Right cardiac atrium (tissue), 5 donors: Measurements from ENCODE around the gene AGPAT3. TPM values are rescaled to one million over a fixed set of nuclear protein-coding genes. Genes with fewer than 3 reads are reported as not detected.
"Not testable (repeated sequence)": the region's sequence is repeated elsewhere in the genome, so short reads cannot be mapped to it uniquely, and the experiment has no call there.

Experiments
- ATAC-seq, 2 donors: fragments of 200-7000 bp; cut with Tn5 transposase; one replicate each; pipeline versions ENCODE4 v1.8.0 to v1.9.1; 2020; ENCODE audit warnings: moderate library complexity in 2 of 2, mild to moderate bottlenecking in 1 of 2
- DNase-seq, 3 donors: peaks; one replicate each; pipeline ENCODE4 v3.0.0-alpha.2; 2020
- H3K27ac ChIP-seq: one replicate; pipeline ENCODE4 v1.5.1; 2013; ENCODE audit warnings: mild to moderate bottlenecking, low read length, control low read depth, moderate library complexity
- H3K27me3 ChIP-seq: one replicate; pipeline ENCODE4 v1.6.1; 2013; ENCODE audit not compliant: control insufficient read depth, insufficient read depth
- H3K4me1 ChIP-seq: one replicate; pipeline ENCODE4 v1.6.1; 2013; ENCODE audit warnings: low read length; ENCODE audit not compliant: control insufficient read depth, insufficient read depth
- H3K4me3 ChIP-seq: one replicate; pipeline ENCODE4 v1.5.1; 2013; ENCODE audit warnings: low read length, control low read depth
- H3K9me3 ChIP-seq: one replicate; pipeline ENCODE4 v1.6.1; 2013; ENCODE audit warnings: low read length; ENCODE audit not compliant: control insufficient read depth
- WGBS: extraction: QIAGEN DNeasy Blood & Tissue Kit; methylation state at CpG from one replicate; pipeline ENCODE4 v1.1.7; 2013; 5-methylcytosine and 5-hydroxymethylcytosine counted together
- intact Hi-C, 4 donors: fragments of 100-400 bp; cut with DNase I; formaldehyde crosslinking; loops; one replicate each; pipeline versions ENCODE4 v1.11.0 to v1.14.0; 2022 to 2023
- polyA plus RNA-seq: library from polyadenylated mRNA; stranded (reverse); fragments of 200-250 nt; gene quantifications from one replicate; pipeline ENCODE4 v1.2.3, GENCODE V29; 2013
- total RNA-seq, 4 donors: library from RNA; stranded (reverse); fragmentation: NEBNext Ultra II Directional; extraction: Animal tissue kit (Norgen Biotek cat#: 25700); gene quantifications; one replicate each; pipeline ENCODE4 v1.2.1, GENCODE V29; 2021
- donor health status: healthy with polysubstance abuse.
- donor health status: DM: no; HTN: yes; CAD: no.
- donor health status: DM: no; HTN: no; CAD: no.
- donor health status: DM: no; HTN: yes; CAD: no; lungs with severe emphysema.
- donor health status: DM: yes; HTN: yes; CAD: no.

The AGPAT3 gene
- total and polyA plus RNA-seq, 5 donors, result 32.0 to 71.1 (median 58.6) TPM

DNA sequence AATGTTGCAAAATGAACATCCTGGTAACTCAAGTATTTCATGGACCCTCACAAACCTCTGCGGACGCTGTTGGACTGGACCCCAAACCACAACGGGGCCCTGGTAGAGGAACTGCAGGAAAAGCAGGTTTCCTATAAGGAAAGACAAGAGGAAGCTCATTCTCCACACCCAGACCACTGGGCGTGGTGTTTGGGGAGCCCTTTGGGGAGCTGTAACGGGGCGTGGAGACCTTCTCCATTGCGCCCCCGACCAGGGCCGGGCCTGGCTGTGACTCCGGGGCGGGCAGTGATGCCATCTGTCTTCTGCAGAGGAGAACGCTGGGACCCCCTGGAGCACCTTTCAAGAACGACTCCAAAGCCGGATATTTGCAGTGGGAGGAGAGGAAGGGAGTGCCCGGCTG is 30.0 kb upstream of the AGPAT3 start:
- no peaks in the 10 kb centered on the region for H3K27me3 ChIP-seq

DNA sequence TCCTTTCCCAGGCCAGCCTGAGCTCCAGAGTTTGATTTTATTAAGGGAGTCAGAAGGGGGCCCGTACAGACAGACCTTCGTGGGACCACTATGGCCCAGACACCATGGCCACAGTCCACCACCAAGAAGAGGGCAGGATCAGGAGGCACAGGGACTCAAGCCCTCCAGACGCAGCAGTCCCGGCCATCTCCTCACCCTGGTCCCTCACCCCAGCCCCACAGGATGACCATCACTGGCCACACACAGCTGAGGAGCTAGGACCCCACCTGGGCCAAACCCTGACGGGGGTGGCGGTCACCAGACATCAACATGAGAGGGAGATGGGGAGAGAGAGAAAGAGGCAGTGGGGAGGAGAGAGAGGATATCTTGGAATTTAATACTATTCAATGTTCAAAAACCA is 29.2 kb upstream of the AGPAT3 start:
- no peaks in the 10 kb centered on the region for H3K27me3 ChIP-seq
- H3K9me3 ChIP-seq, result no peaks in the 10 kb centered on the region
- H3K4me3 ChIP-seq, result no peak overlapping the region
- ATAC-seq (no peak), DNase-seq (no peak)
- intact Hi-C loops, result no loop called here
- no peak overlapping the region for H3K27ac ChIP-seq
- 91% methylated on average over 6 of the region's 6 CpGs for WGBS
- H3K4me1 ChIP-seq, result no peaks in the 10 kb centered on the region

More for the DNA sequence above, 30.0 kb upstream of the AGPAT3 start:
- ATAC-seq (no peak), DNase-seq (peak in 1 of 3 donors; percentile 55)
- intact Hi-C loops, result no loop called here
- no peak overlapping the region for H3K4me3 ChIP-seq
- no peak overlapping the region for H3K27ac ChIP-seq
- no peaks in the 10 kb centered on the region for H3K9me3 ChIP-seq
- 55% methylated on average over 15 of the region's 15 CpGs for WGBS
- no peaks in the 10 kb centered on the region for H3K4me1 ChIP-seq

DNA sequence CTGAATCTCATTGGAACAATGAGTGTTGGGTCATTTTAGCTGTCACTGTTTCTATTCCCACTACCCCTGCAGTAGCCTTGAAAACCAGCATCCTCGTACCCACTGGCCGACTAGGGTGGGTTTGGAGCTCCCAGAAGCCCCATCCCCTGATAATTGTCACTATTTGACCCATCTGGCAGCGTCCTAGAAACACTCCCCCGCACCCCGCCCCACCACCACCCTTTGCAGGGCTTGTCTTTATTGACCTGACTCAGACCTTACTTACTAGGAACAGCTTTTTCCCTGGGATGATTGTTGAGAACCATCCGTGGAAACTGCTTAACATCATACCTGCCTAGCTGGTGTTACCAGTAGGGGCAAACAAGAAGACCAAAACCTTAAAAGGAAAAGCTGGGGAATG is 28.4 kb upstream of the AGPAT3 start:
- no peak overlapping the region for H3K4me3 ChIP-seq
- H3K27ac ChIP-seq, result no peak overlapping the region
- H3K27me3 ChIP-seq, result no peaks in the 10 kb centered on the region
- 86% methylated on average over 6 of the region's 6 CpGs for WGBS
- H3K4me1 ChIP-seq, result no peaks in the 10 kb centered on the region
- intact Hi-C loops, result no loop called here
- H3K9me3 ChIP-seq, result no peaks in the 10 kb centered on the region
- DNase-seq, result no peak
- ATAC-seq, result no peak

DNA sequence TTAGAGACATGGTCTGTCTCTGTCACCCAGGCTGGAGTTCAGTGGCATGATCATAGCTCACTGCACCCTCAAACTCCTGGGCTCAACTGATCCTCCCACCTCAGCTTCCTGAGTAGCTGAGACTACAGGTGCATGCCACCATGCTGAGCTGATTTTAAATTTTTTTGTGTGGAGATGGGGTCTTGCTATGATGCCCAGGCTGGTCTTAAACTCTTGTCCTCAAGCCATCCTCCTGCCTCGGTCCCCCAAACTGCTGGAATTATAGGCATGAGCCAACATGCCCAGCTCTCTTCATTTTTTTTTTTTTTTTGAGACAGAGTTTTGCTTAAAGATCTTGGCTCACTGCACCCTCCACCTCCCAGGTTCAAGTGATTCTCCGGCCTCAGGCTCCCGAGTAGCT is 24.8 kb upstream of the AGPAT3 start:
- 92% methylated on average over 3 of the region's 3 CpGs for WGBS
- DNase-seq (no peak), ATAC-seq (no peak)
- Histone ChIP-seq H3K4me1 (no peaks in the 10 kb centered on the region), H3K27me3 (no peaks in the 10 kb centered on the region), H3K27ac (no peak overlapping the region), H3K9me3 (no peaks in the 10 kb centered on the region), H3K4me3 (no peak overlapping the region)
- intact Hi-C loops, result no loop called here

DNA sequence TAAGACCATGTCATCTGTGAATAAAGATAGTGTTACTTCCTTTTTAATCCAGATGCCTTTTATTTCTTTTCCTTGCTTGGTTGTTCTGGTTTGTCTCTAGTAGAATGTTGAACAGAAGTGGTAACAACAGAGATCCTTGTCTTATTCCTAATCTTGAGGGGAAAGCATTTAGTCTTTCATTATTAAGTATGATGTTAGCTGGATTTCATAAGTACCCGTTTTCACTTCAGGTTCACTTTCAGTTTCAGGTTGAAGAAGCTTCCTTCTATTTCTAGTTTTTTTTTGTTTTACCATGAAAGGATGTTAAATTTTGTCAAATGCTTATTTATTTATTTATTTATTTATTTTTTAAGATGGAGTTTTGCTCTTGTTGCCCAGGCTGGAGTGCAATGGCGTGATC is 22.3 kb upstream of the AGPAT3 start:
- H3K27ac ChIP-seq, result no peak overlapping the region

DNA sequence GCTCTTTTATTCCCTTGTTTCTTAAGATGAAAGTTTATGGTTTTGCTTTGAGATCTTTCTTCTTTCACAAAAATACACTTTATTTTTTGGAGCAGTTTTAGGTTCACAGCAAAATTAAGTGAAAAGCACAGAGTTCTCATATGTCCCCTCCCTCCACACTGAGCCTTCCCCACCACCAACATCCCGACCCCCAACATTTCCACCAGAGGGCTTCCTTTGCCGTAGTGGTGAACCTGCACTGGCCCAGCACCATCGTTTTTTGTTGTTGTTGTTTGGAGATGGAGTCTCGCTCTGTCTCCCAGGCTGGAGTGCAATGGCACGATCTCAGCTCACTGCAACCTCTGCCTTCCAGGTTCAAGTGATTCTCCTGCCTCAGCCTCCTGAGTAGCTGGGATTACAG is 20.1 kb upstream of the AGPAT3 start:
- H3K9me3 ChIP-seq, H3K4me1 ChIP-seq, H3K27me3 ChIP-seq, ATAC-seq, DNase-seq, H3K27ac ChIP-seq, H3K4me3 ChIP-seq, intact Hi-C loops: not testable (repeated sequence)
- WGBS, result 53% methylated on average over 5 of the region's 5 CpGs

More for the DNA sequence above, 22.3 kb upstream of the AGPAT3 start:
- Histone ChIP-seq H3K4me1 (no peaks in the 10 kb centered on the region), H3K9me3 (no peaks in the 10 kb centered on the region), H3K27me3 (no peaks in the 10 kb centered on the region), H3K4me3 (no peak overlapping the region)
- 60% methylated on average over 2 of the region's 2 CpGs for whole genome bisulfite sequencing
- DNase-seq, result no peak
- no peak for ATAC-seq
- intact Hi-C loops, result no loop called here

DNA sequence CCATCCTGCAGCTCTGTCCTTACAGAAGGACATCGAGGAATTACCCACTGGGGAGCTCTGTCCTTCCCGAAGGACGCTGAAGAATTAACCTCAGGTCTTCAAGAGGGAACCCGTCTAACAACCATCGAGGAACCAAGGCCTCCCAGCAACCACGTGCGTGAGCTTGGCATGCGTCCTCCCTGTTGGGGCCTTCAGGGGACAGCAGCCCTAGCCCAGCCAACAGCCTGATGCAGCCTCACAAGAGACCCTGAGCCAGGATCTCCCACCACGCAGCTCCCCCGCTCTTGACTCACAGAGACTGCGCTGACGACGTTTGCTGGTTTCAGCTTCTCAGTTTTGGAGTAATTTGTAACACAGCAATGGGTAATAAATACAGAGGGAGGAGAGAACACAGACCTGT is 19.6 kb upstream of the AGPAT3 start:
- Histone ChIP-seq H3K27ac (no peak overlapping the region), H3K4me1 (no peaks in the 10 kb centered on the region), H3K27me3 (no peaks in the 10 kb centered on the region), H3K9me3 (no peaks in the 10 kb centered on the region), H3K4me3 (no peak overlapping the region)
- intact Hi-C loops, result no loop called here
- no peak for DNase-seq
- ATAC-seq, result no peak
- WGBS, result 87% methylated on average over 13 of the region's 13 CpGs

DNA sequence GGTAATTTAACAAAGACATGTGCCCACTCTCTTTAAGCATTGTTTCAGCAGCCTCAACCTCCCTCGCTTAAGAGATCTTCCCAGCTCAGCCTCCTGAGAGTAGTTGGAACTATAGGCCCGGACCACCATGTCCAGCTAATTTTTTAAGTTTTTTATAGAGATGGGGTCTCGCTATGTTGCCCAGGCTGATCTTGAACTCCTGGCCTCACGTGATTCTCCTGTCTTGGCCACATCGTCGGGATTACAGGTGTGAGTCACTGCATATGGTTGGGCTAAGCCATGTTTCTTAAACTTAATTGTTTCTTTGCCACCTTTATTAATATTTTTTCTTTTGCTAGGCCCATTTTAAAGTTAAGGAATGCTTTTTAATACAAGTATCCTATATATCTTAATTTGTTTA is 18.6 kb upstream of the AGPAT3 start:
- Histone ChIP-seq H3K4me3 (no peak overlapping the region), H3K4me1 (no peaks in the 10 kb centered on the region), H3K27ac (no peak overlapping the region), H3K9me3 (no peaks in the 10 kb centered on the region), H3K27me3 (no peaks in the 10 kb centered on the region)
- ATAC-seq, result no peak
- intact Hi-C loops, result no loop called here
- no peak for DNase-seq
- 96% methylated on average over 6 of the region's 6 CpGs for WGBS

DNA sequence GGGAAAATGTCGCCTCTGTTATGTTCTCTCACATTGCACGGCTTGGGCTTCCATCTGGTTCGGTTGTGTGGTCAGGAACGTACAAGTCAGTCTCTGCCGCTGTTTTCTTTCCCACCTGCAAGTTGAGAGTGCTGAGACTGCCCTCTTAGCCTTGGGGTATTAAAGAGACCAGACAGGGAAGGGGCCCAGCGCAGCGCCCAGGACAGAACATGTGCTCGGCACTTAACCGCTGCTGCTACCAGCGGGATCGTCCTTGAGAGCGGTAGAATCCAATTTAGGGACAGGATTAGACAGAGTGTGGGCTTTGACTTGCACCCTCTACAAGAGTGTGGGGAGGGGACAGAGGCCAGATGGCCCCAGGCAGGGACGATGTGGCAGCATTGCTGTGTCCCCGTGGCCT is 17.7 kb upstream of the AGPAT3 start:
- DNase-seq (no peak), ATAC-seq (no peak)
- 93% methylated on average over 14 of the region's 14 CpGs for WGBS
- no peaks in the 10 kb centered on the region for H3K4me1 ChIP-seq
- no peak overlapping the region for H3K27ac ChIP-seq
- intact Hi-C loops, result no loop called here
- no peak overlapping the region for H3K4me3 ChIP-seq
- H3K9me3 ChIP-seq, result no peaks in the 10 kb centered on the region
- H3K27me3 ChIP-seq, result no peaks in the 10 kb centered on the region

DNA sequence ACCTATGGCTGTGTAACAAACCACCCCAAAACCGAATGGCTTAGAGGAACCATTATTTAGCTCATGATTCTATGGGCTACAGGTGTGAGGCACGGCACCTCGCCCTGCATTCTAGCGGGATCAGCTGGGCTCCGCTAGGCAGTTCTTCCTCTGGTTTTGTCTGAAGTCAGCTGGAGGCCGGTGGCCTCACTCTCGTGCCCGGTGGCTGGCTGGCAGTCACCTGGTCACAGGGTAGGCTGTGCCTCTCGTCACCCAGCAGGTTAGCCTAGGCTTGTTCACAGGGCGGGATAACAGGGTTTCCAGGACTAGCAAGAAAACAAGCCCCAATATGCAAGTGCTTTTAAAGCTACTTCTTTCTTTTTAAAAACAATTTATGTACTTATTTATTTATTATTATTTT is 16.3 kb upstream of the AGPAT3 start:
- WGBS, result 94% methylated on average over 10 of the region's 10 CpGs
- Histone ChIP-seq H3K4me3 (no peak overlapping the region), H3K27ac (no peak overlapping the region), H3K4me1 (no peaks in the 10 kb centered on the region), H3K9me3 (no peaks in the 10 kb centered on the region), H3K27me3 (no peaks in the 10 kb centered on the region)
- intact Hi-C loops, result no loop called here
- no peak for DNase-seq
- ATAC-seq, result no peak

DNA sequence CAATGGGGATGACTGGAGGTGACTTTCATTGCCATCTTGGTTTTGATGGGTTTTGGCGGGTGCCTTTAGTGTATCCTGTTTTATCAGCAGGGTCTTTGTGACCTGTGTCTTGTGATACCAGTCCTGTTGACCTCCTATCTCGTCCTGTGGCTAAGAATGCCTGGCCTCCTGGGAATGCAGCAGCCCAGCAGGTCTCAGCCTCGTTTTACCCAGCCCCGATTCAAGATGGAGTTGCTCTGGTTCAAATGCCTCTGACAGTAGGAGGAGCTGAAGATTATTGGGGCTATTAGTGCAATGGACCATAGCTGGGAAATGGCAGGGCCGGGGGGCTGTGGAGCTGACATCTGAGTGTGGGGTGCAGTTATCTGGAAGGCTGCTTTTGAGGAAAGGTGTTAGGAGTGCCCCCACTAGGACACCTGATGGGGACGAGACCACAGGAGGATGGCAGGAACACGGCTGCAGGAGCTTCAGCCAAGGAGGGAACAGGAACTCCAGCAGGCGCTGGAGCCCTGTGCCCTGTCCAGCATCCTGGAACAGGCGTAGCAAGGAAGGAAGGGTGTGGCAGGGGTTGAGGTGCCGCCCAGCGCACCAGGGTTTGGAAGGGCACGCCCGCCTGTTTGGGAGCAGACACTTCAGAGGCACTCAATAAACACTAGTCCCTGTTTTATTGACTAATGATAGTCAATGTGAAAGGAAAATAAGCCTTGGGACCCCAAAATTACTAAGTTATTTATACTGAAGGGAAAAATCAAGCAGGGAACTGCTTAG is 15.3 kb upstream of the AGPAT3 start:
- 57% methylated on average over 13 of the region's 13 CpGs for WGBS
- ATAC-seq (peak; percentile 65 to 68), DNase-seq (peak in 1 of 3 donors; percentile 69)
- no peaks in the 10 kb centered on the region for H3K27me3 ChIP-seq
- H3K4me3 ChIP-seq, result no peak overlapping the region
- H3K27ac ChIP-seq, result no peak overlapping the region
- no peaks in the 10 kb centered on the region for H3K4me1 ChIP-seq
- intact Hi-C loops, result no loop called here
- no peaks in the 10 kb centered on the region for H3K9me3 ChIP-seq
